CD4-positive, alpha-beta T cell treated with Interleukin-10 for 1 hour (primary cell): ENCODE data around the gene ADIRF.
"Not testable (repeated sequence)": the region's sequence is repeated elsewhere in the genome, so short reads cannot be mapped to it uniquely, and the experiment has no call there.

Experiments
- DNase-seq: peaks from one replicate; pipeline ENCODE4 v3.0.0-alpha.2; 2020

ADIRF gene

GRCh38 chr10:86961481-86962091 lies 6.7 kb upstream of the ADIRF start:
- no peak for DNase-seq

GRCh38 chr10:86962136-86962980 lies 5.9 kb upstream of the ADIRF start:
- no peak for DNase-seq

- no peak for DNase-seq
Measured at GRCh38 chr10:86962981-86963310, 5.3 kb upstream of the ADIRF start.

- DNase-seq, result no peak
Measured at GRCh38 chr10:86963341-86963919, 4.9 kb upstream of the ADIRF start.

GRCh38 chr10:86964061-86964846 lies 4.0 kb upstream of the ADIRF start:
- no peak for DNase-seq

GRCh38 chr10:86964847-86965190 lies 3.5 kb upstream of the ADIRF start:
- no peak for DNase-seq

DNA sequence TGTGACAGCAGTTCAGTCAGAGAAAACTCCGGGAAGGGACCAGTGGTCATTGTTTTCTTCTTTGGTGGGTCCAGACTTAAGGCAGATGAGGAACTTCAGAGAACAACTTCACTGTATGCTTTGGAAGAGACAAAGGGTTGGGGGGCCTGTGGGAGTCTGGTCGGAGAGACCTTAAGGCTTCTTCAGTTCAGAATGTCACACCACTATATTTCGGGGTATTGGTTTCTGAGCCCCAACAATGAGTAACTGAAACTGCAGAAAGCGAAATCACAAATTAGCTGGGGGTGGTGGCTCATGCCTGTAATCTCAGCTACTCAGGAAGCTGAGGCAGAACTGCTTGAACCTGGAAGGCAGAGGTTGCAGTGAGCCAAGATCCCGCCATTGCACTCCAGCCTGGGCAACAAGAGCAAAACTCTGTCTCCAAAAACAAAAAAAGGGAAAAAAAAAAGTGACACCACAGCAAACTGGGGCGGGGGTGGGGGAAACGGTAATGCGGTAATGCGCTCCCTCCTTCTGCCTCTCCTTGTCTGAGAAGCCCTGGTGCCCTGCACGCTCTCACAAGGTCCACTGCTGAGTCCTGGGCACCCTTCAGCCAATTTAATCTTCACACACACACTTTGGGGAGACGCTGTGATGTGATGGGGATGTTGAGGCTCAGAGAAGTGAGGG lies 2.2 kb upstream of the ADIRF start:
- DNase-seq, result no peak

DNA sequence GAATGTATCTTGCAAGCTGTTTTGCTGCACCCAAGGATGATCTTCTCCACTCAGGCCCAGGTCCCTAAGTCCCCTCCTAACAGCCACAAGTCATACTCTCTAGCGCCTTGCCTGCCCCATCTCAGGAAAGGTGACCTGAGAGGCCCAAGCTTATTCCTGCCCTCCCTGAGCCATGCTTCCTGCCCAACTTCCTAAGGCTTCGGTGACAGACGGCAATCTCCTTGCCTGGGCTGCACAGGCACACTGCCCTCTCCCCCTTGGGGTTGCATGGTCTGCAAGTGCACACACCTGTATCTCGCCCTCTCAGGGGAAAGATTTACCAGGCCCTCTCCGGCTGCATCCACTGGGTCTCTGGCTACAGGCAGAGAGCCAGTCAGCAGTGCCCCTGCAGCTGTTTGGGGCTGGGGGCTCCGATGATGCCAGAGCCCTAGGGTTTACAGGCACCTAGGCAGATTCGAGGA lies 771 bp upstream of the ADIRF start:
- DNase-seq, result no peak

DNA sequence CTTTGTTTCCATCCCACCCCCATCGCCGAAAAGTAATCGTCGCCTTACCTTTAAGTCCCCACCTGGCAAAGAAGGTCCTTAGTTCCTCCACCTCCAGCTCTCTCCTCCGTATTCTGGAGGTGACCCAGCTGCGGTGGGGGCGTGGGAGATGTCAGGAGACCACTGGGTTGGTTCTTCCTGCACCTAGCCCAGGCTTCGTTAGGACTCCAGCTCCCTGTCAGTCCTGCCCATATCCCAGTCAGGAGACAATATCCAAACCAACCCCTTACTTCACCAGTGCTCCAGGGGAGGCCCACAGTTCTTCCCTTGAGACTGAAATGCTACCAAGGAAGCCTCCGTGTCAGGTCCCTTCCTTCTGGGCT lies 693 bp downstream of the ADIRF start:
- no peak for DNase-seq

DNA sequence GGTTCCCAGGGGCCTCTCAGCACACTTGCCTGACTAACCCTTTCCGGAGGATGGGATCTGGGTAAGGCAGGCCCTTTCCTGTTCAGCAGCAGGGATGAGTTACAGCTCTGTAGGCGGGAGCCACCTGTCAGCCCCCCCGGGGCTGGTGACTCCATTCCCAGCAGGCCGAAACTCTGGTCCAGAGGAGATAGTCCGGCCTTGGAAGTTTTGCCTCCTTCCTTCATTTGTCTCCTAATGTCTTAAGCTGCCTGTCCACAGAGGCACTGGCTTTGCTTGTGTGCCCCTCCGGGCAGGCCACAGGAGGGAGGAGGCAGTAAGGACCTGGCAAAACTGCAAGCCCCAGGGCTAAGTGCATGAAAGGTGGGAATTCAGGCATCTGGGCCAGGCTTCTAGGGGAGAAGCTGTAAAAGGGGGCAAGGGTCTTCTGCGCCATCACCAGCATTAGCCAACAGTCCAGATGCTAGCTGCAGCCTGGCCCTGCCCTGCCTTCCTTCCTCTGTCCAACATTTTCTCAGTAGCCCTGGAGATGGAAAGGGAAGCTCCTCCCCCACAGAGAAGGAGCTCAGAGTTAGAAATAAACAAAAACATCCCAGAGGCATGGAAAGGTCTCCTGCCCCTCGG lies 1.2 kb downstream of the ADIRF start:
- no peak for DNase-seq

DNA sequence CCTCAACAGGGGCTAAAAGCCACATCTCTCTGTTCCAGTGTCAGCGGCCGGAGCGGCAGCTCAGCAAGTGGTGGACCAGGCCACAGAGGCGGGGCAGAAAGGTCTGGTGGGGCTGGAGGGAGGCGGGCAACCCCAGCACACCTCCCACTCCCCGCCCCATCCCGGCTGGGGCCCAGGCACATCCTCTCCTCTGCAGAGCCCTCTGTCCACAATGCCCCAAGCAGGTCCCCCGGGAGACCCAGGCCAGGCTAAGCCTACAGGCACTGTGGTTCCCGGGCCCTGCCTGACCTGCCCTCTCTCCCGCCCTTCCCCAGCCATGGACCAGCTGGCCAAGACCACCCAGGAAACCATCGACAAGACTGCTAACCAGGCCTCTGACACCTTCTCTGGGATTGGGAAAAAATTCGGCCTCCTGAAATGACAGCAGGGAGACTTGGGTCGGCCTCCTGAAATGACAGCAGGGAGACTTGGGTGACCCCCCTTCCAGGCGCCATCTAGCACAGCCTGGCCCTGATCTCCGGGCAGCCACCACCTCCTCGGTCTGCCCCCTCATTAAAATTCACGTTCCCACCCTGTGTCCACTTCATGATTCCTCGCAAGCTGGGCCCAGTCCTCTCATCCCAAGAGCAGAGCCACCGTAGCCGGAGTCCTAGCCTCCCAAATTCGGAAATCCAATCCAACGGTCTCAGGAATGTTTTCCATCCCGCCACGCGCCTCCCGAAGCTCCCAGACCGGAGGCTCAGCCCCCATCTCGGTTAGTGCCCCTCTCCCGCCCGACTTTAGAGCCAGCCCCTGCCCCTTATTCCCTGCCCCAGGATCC lies 2.1 kb downstream of the ADIRF start:
- DNase-seq, result no peak

DNA sequence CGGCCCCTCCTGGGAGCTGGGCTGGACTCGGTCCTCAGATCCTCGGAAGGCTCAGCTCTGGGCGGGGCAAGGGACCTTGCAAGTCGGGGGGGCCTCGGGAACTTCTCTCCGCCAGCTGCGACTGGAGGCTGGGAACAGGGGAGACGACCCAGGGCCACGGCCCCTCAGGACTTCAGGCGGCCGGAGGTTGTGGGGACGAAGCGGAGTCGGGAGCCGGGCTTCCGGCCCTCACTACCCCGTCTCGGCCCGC lies 2.6 kb downstream of the ADIRF start:
- no peak for DNase-seq

DNA sequence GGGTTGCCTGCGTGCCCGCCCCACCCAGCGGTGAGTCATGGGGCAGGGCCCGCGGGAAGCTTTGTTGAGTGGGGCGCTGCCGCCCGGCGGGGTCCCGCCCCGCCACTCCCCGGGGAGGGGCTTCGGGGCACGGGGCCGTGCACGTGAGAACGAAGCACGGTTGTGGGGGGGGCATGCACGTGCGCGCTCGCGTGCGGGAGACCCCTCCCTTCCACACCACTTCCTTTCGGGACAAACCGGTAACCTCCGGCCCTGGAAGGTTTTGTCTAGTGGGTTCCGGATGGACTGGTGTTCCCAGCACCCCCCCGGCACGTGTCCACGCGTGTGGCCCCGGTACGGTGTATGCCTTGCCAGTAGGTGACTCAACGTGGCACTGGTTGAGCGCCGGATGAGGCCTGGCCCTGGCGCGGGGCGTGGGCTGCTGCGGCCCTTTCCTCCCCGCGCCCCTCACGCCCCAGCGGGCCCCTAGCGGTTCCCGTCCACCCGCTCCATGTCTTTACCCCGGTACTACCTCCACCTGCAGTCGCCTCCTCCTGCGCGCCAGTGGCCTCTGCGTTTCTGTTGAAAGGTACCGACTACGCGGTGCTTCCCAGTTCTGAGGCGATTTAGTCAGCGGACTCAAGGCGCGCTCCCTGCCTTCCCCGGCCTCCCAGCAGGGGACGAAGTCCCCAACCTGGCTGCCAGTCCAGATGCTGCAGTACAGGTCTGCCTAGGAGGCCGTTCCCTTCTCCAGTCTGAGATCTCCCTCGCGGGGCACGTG lies 3.1 kb downstream of the ADIRF start:
- DNase-seq, result peak; percentile 93

DNA sequence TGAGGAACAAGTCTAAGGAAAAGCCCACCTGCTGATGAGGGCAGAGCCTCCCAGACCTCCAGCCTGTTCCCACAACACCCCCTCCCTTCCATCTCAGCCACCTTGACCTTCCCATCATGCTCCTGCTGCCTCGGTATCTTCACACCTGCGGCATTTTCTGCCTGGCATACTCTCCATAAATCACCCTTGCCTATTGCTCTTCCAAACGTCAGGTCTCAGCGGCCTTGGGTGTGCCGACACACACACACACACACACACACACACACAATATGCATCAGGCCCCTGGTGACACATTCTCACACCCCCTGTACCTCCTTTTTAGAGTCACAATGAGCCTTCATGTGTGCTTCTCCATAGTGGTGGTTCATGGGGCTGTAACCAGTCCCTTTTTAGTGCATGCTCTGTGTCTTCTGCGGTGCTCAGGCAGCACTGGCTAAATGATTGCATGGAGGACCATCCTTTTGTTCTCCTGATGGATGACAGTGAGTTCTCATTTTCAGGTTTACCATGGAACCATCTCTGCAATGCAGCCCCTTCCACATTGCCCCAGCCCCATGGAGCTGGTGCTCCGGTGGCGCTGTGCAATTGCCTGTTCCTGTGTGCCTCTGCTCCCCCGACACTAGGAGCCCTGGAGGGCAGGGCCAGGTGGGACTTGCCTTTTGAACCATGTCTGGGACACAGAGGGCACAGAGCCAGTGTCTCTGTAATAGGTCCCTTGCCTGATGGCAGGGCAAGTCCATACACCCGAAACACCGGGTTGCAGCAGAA lies 4.5 kb downstream of the ADIRF start:
- no peak for DNase-seq

- DNase-seq, result no peak
Measured at GRCh38 chr10:86974484-86974883, 6.2 kb downstream of the ADIRF start.

- no peak for DNase-seq
Measured at GRCh38 chr10:86976362-86977056, 8.2 kb downstream of the ADIRF start.

GRCh38 chr10:86978457-86978856 lies 10.2 kb downstream of the ADIRF start:
- not testable (repeated sequence) for DNase-seq

DNA sequence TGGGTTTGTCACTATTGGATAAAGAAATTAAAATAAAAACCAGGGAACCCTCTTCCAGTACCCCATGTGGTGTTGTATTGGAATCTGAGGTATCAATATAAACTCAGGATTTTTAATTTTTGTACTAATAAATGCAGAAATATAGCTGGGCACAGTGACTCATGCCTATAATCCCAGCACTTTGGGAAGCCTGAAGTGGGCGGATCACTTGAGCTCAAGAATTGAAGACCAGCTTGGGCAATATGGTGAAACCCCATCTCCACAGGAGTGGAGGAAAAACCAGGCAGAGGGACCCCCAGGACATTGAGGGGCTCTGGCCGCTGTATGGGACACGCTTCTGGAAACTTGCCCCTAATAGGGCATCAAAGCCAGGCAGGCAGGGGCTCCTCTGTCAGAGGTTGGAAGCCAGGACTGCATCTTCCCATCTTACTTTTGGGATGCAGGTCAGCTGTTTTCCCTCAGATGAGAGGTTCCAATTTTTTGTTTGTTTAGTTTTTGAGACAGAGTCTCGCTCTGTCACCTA lies 11.1 kb downstream of the ADIRF start:
- DNase-seq, result no peak

GRCh38 chr10:86979977-86980448 lies 11.7 kb downstream of the ADIRF start:
- DNase-seq, result no peak
